DND-41 (cell line): ENCODE results near the gene ZYG11A.

Source experiments
- ATAC-seq: fragments of 200-7000 bp; cut with Tn5 transposase; 3 replicates; pipeline ENCODE4 v1.9.1; 2021; ENCODE audit warnings: low read depth; ENCODE audit not compliant: insufficient read depth
- DNase-seq: peaks from one replicate; pipeline ENCODE4 v3.0.0-alpha.2; 2020
- H2AFZ ChIP-seq: 2 replicates; pipeline ENCODE4 v1.6.0; 2012; ENCODE audit warnings: low read depth, low read length
- H3K27ac ChIP-seq: 2 replicates; pipeline ENCODE4 v1.5.1; 2012; ENCODE audit warnings: low read length, inconsistent platforms
- H3K27me3 ChIP-seq: fragments of 200-600 bp; sonication (generic); 2 replicates; pipeline ENCODE4 v1.6.0; 2012; ENCODE audit warnings: low read length, mild to moderate bottlenecking, inconsistent platforms; ENCODE audit not compliant: insufficient read depth, poor library complexity
- H3K36me3 ChIP-seq: 2 replicates; pipeline ENCODE4 v1.5.1; 2012; ENCODE audit warnings: low read length, inconsistent platforms; ENCODE audit not compliant: insufficient read depth
- H3K4me1 ChIP-seq: 2 replicates; pipeline ENCODE4 v1.5.1; 2012; ENCODE audit warnings: mild to moderate bottlenecking, low read length; ENCODE audit not compliant: insufficient read depth
- H3K4me2 ChIP-seq: 2 replicates; pipeline ENCODE4 v1.6.0; 2012; ENCODE audit warnings: mild to moderate bottlenecking, moderate library complexity, low read length, inconsistent platforms; ENCODE audit not compliant: insufficient read depth
- H3K4me3 ChIP-seq, 2 experiments: fragments of 200-600 bp in 1 of 2; shearing (Covaris generic) in 1 of 2; 2 replicates each; pipeline ENCODE4 v1.5.1; 2012 to 2016; ENCODE audit warnings: inconsistent platforms in 2 of 2, low read length in 2 of 2, mild to moderate bottlenecking in 2 of 2, low read depth in 1 of 2, moderate library complexity in 1 of 2
- H3K79me2 ChIP-seq: 2 replicates; pipeline ENCODE4 v1.6.0; 2012; ENCODE audit warnings: low read length, inconsistent platforms; ENCODE audit not compliant: insufficient read depth
- H3K9ac ChIP-seq: 2 replicates; pipeline ENCODE4 v1.6.0; 2012; ENCODE audit warnings: low read depth, mild to moderate bottlenecking, inconsistent platforms, low read length, moderate library complexity
- H3K9me3 ChIP-seq: 2 replicates; pipeline ENCODE4 v1.5.1; 2012; ENCODE audit warnings: low read length, moderate library complexity, mild to moderate bottlenecking, inconsistent platforms; ENCODE audit not compliant: insufficient read depth, severe bottlenecking
- H4K20me1 ChIP-seq: 2 replicates; pipeline ENCODE4 v1.6.0; 2012; ENCODE audit warnings: low read length; ENCODE audit not compliant: insufficient read depth
- CTCF ChIP-seq: IDR thresholded peaks from 2 replicates; pipeline ENCODE4 v1.5.1; 2012; ENCODE audit warnings: borderline replicate concordance, low read length, moderate library complexity, mild to moderate bottlenecking; ENCODE audit not compliant: poor library complexity, severe bottlenecking; ENCODE audit errors: extremely low read depth
- EZH2 ChIP-seq: IDR thresholded peaks from 3 replicates; pipeline ENCODE4 v1.6.1; 2012; ENCODE audit warnings: borderline replicate concordance, low read depth, mild to moderate bottlenecking, moderate library complexity, low read length, inconsistent platforms; ENCODE audit not compliant: severe bottlenecking

ZYG11A gene

GRCh38 chr1:52892424-52893215 lies 50.1 kb downstream of the ZYG11A start:
- Histone ChIP-seq H2AFZ (no peak overlapping the region), H3K9ac (no peak overlapping the region), H3K4me2 (no peak overlapping the region), H3K36me3 (no peaks in the 10 kb centered on the region), H3K9me3 (no peaks in the 10 kb centered on the region), H3K79me2 (no peaks in the 10 kb centered on the region), H3K4me1 (no peaks in the 10 kb centered on the region), H3K4me3 (no peak overlapping the region), H3K27me3 (no peaks in the 10 kb centered on the region), H4K20me1 (no peaks in the 10 kb centered on the region), H3K27ac (no peak overlapping the region)
- ATAC-seq (no peak), DNase-seq (no peak)
- no peak for TF ChIP-seq EZH2
- no peak for TF ChIP-seq CTCF

- Histone ChIP-seq H3K9ac (no peak overlapping the region), H3K4me1 (no peaks in the 10 kb centered on the region), H4K20me1 (no peaks in the 10 kb centered on the region; the same call in 1 of the 2 replicates), H3K4me2 (no peak overlapping the region), H3K9me3 (no peaks in the 10 kb centered on the region), H3K27ac (no peak overlapping the region), H2AFZ (no peak overlapping the region), H3K36me3 (no peaks in the 10 kb centered on the region), H3K79me2 (no peaks in the 10 kb centered on the region), H3K4me3 (no peak overlapping the region), H3K27me3 (no peaks in the 10 kb centered on the region)
- ATAC-seq (peak; percentile 91), DNase-seq (peak; percentile 67)
- TF ChIP-seq EZH2 (no peak), CTCF (no peak)
These were observed 56.9 kb downstream of the ZYG11A start for GRCh38 chr1:52899445-52899894.

- TF ChIP-seq EZH2 (no peak), CTCF (no peak)
- H3K4me3 ChIP-seq = no peak overlapping the region
- H2AFZ ChIP-seq = no peak overlapping the region
- no peaks in the 10 kb centered on the region for H3K79me2 ChIP-seq
- ATAC-seq (no peak), DNase-seq (no peak)
- H3K4me2 ChIP-seq = no peak overlapping the region
- H3K36me3 ChIP-seq = no peaks in the 10 kb centered on the region
- H3K9me3 ChIP-seq = no peaks in the 10 kb centered on the region
- no peaks in the 10 kb centered on the region for H3K27me3 ChIP-seq
- peaks cover 2% of the 10 kb centered on the region; the same call in 1 of the 2 replicates for H3K4me1 ChIP-seq
- H4K20me1 ChIP-seq = no peaks in the 10 kb centered on the region; the same call in 1 of the 2 replicates
- no peak overlapping the region for H3K27ac ChIP-seq
- no peak overlapping the region for H3K9ac ChIP-seq
These were observed 57.8 kb downstream of the ZYG11A start for GRCh38 chr1:52900402-52900801.
